Stimulated activated CD4-positive, alpha-beta T cell treated with anti-CD3 and anti-CD28 coated beads, Interleukin-1b, Interleukin-23, amount 100 ng/mL, for 4 hours (primary cell): ENCODE measurements around the gene TLR10.
"Not testable (repeated sequence)": the region's sequence is repeated elsewhere in the genome, so short reads cannot be mapped to it uniquely, and the experiment has no call there.

Experiments
- DNase-seq, 2 donors: peaks; one replicate each; pipeline ENCODE4 v3.0.0-alpha.2; 2020; ENCODE audit warnings: low read depth in 2 of 2

Gene TLR10, protein sequence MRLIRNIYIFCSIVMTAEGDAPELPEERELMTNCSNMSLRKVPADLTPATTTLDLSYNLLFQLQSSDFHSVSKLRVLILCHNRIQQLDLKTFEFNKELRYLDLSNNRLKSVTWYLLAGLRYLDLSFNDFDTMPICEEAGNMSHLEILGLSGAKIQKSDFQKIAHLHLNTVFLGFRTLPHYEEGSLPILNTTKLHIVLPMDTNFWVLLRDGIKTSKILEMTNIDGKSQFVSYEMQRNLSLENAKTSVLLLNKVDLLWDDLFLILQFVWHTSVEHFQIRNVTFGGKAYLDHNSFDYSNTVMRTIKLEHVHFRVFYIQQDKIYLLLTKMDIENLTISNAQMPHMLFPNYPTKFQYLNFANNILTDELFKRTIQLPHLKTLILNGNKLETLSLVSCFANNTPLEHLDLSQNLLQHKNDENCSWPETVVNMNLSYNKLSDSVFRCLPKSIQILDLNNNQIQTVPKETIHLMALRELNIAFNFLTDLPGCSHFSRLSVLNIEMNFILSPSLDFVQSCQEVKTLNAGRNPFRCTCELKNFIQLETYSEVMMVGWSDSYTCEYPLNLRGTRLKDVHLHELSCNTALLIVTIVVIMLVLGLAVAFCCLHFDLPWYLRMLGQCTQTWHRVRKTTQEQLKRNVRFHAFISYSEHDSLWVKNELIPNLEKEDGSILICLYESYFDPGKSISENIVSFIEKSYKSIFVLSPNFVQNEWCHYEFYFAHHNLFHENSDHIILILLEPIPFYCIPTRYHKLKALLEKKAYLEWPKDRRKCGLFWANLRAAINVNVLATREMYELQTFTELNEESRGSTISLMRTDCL

DNA sequence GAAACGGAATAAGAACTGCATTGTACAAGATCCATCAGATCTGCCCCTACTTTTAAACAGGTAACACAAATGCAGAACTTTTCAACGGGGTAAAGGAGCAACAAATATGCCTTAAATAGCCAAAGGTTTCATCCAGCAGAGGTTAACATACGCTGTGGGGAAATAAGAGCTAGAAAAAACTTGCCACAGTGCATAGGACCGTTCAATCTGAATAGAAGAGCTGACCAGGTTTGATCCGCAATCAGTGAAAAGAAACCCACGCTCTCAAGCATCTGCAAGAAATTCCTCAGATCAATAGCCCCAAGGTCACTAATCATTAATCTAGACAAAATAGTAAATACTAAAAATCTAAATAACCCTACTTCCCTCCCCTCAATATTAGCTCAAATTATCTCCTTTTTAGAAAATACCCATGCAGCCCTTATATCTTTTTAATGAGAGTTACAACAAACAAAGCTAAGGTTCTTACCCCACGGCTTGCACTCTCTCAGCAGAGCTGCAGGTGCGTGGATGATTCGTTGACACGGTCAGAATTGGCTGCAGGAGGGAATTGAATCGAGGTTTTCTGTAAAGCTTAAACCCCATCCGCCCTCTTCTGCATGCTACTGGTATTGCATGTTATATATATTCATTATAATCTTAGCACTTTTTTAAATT, at the start of gene TLR10:
Gene TLR10 (minus strand): TSS at position 539 of the 657 bp plus-strand sequence. CDS start 7,400 bp downstream, outside the sequence.
- peak in 1 of 2 donors; percentile 34 for DNase-seq

DNA sequence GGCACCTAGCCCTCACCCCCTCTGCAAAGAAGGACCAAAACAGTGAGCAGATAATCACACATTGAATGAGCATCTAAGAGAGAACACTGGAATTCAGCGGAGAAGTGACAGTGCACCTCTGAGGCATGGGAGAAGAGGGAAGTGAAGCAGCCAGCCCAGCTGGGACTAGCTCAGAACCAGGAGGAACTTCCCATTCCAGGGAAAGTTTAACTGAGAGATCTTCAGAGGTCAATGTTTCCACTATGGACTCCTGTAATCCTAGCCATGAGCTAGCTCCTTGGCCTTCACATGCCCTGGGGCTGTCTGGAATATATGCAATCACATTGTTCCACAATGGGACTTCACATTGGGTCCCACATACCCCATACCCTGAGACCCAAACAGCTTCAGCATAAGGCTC, 49.4 kb upstream of the TLR10 start:
- no peak for DNase-seq

DNA sequence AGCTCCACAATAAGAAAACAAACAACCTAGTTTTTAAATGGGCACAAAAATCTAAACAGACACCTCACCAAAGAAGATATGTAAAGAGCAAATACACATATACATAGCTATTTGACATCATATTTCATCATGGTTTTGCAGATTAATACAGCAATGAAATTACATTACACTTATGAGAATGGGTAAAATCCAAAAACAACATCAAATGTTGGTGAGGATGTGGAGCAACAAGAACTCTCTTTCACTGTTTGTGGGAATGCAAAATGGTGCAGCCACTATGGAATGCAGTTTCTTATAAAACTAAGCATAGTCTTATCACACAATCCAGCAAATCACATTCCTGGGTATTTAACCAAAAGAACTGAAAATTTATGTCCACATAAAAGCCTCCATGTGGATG, 48.9 kb upstream of the TLR10 start:
- DNase-seq, result no peak

DNA sequence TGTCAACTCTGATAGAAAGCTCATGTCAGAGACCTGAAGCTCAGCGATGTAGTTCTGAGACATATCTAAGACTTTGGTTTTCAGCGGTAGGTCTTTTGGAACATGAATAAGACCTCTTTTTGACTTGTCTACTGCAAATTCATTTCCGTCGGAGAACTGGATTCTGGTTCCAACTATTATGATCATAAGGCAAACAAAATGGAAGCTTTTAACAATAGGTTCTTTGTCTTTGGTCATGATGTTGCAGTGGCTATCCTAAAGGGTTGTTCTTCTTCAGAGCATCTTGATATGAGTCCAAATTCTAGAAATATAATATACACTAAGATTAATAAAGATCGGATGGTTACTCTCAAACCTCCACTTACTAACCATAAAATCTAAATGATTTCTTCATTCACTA, 46.4 kb upstream of the TLR10 start:
- no peak for DNase-seq

DNA sequence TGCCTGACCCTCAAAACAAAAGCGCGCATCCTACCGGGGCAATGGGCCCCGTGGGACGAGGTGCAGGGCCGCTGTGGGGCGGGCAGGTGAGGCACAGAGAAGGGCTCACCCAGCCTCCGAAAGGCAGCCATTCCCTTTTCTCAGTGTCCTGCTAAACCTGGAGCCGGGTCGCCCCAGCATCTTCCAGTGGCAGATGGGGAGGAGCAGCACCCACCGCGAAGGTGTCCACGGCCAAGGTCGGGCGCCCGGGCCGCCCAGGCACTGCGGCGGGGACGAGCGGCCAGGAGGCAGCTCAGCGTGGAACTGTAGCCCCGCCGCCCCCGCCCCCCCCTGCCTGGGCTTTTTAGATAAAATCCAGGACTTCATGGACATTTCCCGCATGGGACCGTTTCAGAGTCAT, 41.0 kb upstream of the TLR10 start:
- no peak for DNase-seq

DNA sequence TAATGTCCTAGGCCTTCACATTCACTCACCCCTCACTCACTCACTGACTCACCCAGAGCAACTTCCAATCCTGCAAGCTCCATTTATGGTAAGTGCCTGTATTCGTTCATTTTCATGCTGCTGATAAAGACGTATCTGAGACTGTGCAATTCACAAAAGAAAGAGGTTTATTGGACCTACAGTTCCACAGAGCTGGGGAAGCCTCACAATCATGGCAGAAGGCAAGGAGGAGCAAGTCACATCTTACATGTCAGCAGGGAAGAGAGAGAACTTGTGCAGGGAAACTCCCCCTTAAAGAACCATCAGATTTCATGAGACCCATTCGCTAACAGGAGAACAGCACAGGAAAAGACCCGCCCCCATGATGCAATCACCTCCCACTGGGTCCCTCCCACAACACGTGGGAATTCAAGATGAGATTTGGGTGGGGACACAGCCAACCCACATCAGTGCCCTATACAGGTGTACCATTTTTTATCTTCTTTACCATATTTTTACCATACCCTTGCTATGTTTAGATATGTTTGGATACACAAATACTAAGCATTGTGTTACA, 40.0 kb upstream of the TLR10 start:
- no peak for DNase-seq

DNA sequence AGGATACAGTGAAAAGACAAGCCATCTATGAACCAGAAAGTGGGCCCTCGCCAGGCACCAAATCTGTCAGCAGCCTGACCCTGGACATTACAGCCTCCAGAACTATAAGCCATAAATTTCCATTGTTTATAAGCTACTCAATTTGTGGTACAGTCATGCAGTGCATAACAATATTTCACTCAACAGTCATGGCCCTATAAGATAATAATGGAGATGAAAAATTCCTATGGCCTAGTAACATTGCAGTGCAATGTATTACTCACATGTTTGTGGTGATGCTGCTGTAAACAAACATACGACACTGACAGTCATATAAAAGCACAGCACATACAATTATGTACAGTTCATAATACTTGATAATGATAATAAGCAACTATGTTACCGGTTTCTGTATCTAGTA, 38.9 kb upstream of the TLR10 start:
- DNase-seq, result no peak

DNA sequence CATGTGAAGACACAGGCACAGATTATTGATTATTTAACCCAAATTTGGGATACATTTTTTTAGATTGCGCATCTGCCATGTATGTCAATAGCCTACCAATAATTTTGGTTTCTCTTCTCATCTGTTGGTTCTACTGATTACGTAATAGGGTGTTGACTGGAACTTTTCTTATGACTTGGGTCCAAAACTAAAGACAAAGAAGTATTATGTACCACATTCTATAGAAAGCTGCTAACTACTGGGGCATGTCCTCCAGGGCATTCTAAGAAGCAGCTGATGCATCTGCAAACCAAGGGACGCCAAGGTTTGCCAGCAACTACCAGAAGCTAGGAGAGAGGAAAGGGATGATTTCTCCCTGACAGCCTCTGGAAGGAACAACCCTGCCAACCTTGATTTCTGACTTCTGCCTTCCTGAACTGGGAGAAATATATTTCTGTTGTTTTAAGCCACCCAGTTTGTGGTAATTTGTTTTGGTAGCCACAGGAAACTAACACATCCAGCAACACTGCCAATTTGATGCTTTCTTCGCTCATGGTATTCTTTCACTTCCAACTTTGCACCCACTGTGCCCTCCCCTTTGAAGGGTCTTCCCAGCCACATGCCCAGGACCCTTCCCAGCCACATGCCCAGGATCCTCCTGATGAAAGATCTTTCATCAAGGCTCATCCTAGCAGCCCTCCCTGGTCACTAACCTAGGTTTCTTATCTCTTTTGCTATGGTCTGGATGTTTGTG, 37.7 kb upstream of the TLR10 start:
- no peak for DNase-seq

DNA sequence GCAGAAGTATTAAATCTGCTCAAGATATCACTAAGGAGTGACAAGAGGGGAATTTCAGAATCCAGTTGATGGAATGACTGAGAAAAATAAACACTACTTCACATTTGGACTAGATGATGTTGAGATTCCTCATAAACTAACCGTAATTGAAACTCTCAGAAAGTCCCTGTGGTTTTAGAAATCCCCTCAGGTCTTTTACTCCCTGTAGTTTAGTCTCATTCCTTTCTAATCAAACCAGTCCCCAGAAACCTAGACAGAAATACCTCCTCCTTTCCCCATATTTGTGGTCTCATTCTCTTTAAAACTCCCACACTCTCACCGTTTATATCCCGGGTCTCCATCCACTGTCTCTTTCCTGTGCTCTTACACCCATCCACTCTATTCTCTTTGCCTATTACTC, 36.8 kb upstream of the TLR10 start:
- no peak for DNase-seq

DNA sequence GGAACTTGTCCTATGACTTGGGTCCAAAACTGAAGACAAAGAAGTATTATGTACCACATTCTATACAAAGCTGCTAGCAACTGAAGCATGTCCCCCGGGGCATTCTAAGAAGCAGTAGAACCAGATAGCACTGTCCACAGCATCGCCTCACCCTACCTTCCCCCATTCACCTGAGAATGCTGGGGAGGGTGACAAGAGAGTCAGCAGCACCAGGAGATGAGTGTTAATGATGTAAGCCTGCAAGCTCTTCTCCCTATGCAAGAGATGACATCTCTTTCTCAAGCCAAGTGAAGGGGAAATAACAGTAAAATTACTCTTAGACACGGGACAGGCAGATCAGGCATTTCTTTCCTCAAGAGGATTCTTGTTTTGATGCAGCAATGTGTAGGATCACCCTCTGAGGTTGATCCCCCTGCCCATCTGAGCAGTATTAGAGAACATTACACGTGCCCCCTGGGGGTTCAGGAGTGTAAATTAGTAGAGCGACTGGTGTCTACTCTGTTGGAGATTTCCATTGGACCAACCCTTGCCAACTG, 35.7 kb upstream of the TLR10 start:
- DNase-seq, result no peak

DNA sequence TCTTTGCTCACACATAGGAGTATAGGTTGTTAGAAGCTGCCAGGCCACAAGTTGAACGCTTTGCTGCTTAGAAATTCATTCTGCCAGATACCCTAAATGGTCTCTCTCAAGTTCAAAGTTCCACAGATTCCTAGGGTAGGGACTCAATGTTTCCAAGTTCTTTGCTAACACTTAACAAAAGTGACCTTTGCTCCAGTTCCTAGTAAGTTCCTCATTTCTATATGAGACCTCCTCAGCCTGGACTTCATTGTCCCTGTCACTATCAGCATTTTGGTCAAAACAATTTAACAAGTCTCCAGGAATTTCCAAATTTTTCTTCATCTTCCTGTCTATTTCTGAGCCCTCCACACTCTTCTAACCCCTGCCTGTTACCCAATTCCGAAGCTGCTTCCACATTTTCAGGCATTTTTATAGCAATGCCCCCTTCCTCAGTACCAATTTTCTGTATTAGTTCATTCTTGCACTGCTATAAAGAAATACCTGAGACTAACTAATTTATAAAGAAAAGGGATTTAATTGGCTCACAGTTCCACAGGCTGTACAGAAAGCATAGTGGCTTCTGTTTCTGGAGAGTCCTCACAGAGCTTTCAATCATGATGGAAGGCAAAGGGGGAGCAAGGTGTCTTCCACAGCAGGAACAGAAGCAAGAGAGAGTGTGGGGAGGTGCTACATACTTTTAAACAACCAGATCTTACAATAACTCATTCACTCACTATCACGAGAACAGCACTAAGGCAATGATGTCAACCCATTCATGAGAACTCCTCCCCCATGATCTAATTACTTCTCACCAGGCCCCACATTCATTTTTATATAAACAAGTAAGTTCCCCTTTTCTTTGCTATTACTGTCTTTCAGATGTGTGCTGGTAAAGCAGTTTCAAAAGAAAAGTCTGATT, 33.3 kb upstream of the TLR10 start:
- DNase-seq, result no peak

DNA sequence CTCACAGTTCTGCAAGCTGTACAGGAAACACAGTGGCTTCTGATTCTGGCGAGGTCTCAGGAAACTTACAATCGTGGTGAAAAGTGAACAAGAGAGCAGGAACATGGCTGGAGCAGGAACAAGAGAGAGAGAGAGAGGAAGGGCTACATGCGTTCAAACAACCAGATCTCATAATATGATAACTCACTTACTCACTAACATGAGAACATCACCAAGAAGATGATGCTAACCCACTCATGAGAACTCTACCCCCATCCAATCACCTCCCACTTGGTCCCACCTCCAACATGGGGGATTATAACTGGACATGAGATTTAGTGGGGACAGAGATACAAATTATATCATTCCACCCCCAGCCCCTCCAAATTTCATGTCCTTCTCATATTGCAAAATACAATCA, 31.6 kb upstream of the TLR10 start:
- no peak for DNase-seq

DNA sequence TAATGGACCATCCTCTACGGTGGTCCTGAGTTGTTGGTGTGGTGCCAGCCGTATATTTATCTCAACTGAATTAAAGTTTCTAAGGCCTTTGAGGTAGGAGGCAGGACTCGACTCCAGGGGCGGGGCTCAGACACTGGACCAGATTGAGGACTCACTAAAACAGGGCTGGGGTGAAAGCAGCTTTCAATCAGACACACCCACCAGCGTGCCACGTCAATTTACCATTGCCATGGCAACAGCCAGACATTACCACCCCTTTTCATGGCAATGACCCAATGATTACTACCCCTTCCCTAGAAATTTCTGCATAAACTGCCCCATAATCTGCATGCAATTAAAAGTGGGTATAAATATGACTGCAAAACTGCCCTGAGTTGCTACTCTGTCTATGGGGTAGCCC, 28.5 kb upstream of the TLR10 start:
- no peak for DNase-seq

DNA sequence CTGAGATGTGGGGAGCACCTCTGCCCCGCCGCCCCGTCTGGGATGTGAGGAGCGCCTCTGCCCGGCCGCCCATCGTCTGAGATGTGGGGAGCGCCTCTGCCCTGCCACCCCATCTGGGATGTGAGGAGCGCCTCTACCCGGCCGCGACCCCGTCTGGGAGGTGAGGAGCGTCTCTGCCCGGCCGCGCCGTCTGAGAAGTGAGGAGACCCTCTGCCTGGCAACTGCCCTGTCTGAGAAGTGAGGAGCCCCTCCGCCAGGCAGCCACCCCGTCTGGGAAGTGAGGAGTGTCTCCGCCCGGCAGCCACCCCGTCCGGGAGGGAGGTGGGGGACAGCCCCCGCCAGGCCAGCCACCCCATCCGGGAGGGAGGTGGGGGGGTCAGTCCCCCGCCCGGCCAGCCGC, 24.7 kb upstream of the TLR10 start:
- DNase-seq, result not testable (repeated sequence)

DNA sequence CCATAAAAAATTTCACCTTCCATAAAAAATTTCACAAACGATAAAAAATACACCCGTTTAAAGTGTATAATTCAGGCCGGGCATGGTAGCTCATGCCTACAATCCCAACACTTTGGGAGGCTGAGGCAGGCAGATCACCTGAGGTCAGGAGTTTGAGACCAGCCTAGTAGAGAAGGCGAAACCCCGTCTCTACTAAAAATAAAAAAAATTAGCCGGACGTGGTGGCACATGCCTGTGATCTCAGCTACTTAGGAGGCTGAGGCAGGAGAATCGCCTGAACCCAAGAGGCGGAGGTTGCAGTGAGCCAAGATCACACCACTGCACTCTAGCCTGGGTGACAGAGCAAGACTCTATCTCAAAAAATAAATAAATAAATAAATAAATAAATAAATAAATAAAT, 23.5 kb upstream of the TLR10 start:
- DNase-seq, result not testable (repeated sequence)

DNA sequence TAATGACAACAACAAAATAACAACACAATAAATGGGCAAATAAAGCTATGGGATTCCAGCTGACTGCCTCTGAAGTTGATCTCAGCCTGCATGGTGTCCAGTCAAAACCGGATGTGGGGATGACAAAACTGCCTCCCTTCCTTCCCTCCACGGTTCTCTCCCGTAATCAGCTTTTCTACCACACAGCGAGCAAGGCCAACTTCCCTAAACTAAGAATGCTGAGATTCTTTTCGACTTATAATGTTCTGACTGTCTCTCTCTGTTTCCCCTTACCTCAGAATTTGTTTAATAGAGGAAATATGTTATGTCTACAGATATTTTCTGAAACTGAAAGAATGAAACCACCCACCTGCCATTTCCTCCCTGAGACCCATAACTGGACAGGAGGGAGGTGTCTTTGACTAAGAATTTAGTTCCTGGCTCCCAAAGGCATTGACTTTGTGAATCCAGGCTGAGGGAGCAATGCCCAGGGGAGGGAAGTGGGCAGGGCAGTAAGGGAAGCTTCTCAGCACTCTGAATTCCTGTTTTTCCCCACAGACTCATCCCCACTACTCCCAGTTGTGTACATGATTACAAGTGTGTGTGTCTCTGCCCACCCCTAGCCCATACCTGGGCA, 22.8 kb upstream of the TLR10 start:
- DNase-seq, result no peak

DNA sequence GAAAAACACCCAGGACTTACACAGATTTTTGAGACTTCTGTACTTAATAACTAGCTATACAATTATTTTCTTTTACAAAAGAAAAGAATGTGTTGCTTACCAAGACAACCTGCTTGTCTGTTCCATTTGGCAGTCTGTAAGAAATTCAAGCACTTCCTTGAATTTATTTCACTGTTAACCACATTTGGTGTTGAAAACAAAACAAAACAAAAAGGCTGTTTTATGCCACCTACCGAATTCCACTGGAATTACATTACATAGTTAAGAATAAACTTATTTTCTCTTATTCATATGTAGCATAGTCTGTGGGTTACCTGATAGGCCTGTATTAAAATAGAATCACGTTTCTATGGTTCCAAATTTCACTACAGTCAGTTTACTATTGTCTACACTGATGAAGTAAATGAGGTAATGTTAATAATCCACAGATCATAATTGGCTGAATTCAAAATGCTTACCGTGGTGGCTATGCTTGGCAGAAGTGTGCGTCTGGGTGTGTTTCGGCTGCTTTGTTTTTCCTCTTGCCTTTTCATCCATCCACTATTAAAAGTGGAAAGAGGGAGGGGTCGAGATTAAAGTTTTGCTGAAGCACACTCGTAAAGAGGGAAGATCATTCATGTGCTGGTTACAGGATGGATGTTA, 22.0 kb upstream of the TLR10 start, which contains the start of gene TLR1:
Gene TLR1 (minus strand): TSS at position 138 of the 642 bp plus-strand sequence. CDS start 5,960 bp downstream, outside the sequence.
- DNase-seq, result no peak

DNA sequence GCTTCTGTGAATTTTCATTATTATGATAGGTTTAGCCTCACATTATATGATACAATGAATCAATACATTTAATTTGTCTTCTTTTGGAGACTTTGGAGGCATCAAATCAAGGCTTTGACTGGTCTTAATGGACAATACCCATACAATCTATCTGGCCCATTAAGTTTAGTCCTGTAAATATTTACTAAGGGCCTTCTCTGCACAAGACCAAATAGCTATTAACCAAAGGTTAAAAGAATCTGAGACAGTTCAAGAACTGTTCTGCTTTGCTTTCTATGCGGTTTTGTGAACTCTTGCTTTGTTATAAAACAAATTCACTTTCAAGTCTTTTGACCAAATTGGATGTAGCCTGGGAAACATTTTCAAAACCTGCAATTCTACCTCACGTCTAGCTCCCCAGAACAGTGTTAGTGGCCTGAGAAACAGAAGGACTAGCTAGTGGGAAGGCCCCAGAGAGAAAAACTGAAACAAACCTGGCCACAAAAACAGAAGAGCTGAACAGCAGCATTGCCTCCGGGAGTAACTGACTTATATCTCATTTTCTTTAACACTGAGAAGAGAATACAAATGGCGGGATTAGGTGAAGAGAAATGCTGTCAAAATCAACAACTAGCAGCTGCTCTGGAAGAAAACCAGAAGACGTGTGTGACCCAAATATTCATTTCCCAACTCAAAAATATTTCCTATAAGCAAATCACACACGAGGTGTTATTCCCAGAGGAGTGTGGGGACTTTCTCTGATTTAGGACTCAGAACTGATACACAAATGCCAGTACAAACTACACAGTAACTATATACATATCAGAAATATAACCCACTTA, 21.3 kb upstream of the TLR10 start:
- DNase-seq, result no peak
